Erythroblast (primary cell): ENCODE results near the gene PITPNC1.

Source experiments
- GATA1 ChIP-seq: IDR thresholded peaks from 2 replicates; pipeline ENCODE4 v1.6.1; 2011; ENCODE audit warnings: low read depth, mild to moderate bottlenecking, control low read depth, low read length, moderate library complexity
- POLR2A ChIP-seq: IDR thresholded peaks from 2 replicates; pipeline ENCODE4 v1.6.1; 2011; ENCODE audit warnings: mild to moderate bottlenecking, low read length

DNA sequence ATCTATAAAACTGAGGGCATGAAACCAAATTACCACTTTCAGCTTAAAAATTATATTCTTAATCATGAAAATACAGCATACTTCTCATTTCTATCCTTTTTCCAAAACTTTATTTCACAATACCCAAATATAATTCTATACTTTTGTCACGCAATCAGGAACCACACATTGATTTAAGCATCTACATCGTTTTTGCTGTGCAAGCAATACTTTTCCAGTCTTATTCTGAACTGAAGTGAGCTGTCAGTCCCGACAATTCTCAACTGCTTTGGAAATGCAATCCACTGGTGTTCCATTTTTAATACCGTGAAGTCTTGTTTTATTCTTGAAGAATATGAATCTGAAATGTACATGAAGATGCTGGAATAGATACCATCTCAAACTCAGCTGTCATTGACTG, 280.5 kb downstream of the PITPNC1 start:
- no peak for TF ChIP-seq POLR2A
- TF ChIP-seq GATA1 = no peak
